HG02571 (cell line): Measurements from ENCODE around the gene OR4D11.
"Not testable (repeated sequence)": the region's sequence is repeated elsewhere in the genome, so short reads cannot be mapped to it uniquely, and the experiment has no call there.

Experiments
- ATAC-seq: cut with Tn5 transposase; IDR thresholded peaks from one replicate; pipeline ENCODE4 v1.9.1; 2021; ENCODE audit warnings: mild to moderate bottlenecking, moderate library complexity; ENCODE audit not compliant: unreplicated experiment

OR4D11 gene

DNA sequence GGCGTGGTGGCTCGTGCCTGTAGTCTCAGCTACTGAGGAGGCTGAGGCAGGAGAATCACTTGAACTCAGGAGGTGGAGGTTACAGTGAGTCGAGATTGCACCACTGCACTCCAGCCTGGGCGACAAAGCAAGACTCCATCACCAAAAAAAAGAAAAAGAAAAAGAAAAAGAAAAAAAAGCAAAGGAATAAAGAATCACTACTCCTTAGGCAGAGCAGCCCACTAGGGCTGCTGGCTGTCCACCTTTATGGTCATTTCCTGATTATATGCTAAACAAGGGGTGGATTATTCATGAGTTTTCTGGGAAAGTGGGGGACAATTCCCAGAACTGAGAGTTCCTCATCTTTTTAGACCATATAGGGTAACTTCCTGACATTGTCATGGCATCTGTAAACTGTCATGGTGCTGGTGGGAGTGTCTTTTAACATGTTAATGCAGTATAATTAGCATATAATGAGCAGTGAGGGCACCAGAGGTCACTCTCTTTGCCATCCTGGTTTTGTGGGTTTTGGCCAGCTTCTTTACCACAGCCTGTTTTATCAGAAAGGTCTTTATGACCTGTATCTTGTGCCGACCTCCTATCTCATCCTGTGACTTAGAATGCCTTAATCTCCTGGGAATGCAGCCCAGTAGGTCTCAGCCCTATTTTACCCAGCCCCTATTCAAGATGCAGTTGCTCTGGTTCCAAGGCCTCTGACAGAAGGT lies 44.4 kb downstream of the OR4D11 start:
- ATAC-seq, result not testable (repeated sequence)

- ATAC-seq, result no peak
Measured at GRCh38 chr11:59548309-59548656, 44.9 kb downstream of the OR4D11 start.

DNA sequence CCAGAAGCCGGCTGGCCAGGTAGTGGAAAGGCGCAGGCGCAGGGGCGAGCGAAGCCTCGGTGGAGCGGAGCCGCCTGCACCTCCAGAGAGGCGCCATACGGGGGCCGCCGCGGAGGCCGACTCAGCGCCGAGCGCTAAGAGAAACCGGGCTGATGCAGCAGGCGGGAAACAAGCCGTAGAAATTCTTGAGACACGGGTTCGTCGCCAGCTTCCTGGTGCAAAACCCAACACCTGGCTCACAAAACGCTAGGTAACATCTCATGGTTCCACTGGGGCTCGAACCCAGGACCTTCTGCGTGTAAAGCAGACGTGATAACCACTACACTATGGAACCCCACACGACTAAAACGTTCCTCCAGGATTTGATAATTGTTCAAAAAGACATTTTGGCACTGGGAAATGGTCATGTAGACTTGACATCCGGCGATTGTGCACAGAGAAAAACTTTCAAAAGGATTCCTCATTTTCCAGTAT lies 47.0 kb downstream of the OR4D11 start:
- ATAC-seq, result peak; percentile 86

DNA sequence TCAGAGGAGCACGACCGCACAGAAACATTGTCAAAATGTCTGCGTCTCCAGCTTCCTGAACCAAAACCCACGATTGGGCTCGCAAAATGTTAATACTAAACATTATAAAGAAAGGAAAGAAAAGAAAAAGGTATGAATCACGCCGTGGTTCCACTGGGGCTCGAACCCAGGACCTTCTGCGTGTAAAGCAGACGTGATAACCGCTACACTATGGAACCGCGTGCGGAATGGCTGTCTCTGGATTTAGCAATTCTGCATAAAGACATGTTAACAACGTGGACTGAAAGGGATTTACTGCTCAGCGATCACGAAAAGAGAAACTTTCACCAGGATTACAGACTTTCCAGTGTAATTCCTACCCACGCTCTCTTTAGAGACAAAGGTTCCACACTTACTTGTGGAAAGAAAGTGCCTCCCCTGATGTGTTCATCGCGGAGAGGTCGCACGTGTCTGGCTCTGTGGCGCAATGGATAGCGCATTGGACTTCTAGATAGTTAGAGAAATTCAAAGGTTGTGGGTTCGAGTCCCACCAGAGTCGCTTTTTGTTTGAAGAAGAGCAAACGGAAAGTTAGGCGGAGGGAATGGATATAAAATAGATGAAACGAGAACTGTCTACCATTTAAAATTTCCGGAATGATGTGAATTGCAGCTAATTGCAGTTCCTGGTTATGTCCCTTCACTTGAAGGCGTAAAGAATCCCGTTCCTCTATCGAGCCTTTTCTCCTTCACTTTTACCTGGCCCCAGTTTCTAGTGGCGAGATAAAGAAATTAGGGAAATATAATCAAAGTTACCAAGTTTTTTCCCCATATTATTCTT lies 47.7 kb downstream of the OR4D11 start:
- peak; percentile 39 for ATAC-seq

GRCh38 chr11:59551659-59552521 lies 48.5 kb downstream of the OR4D11 start:
- no peak for ATAC-seq

- no peak for ATAC-seq
Measured at GRCh38 chr11:59552844-59553243, 49.5 kb downstream of the OR4D11 start.

GRCh38 chr11:59553323-59553722 lies 49.9 kb downstream of the OR4D11 start:
- no peak for ATAC-seq
